Measurements from ENCODE around the gene DDB1.

The DDB1 gene

DNA sequence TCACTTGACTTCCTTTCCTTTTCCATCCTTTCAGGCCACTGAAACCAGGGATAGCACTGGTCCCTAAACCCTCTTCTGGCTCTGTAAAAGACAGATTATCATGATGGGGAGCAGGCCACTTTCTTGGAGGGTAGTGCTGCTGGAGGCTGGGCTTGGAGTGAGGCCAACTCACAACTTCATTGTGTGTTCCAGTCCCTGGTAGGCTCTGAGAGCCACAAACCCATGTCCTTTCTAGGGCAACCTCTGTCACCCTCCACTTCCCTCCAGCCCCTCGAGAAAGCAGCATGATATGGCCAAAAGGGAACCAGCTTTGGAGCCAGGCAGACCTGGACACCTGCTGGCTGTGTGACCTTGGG lies 2.4 kb upstream of the DDB1 start:
- H3K4me3 ChIP-seq (ENCODE audit: low read length): no peak overlapping the region
- no peak for DNase-seq (ENCODE audit: low read depth)
- TF ChIP-seq, protein P1, sequence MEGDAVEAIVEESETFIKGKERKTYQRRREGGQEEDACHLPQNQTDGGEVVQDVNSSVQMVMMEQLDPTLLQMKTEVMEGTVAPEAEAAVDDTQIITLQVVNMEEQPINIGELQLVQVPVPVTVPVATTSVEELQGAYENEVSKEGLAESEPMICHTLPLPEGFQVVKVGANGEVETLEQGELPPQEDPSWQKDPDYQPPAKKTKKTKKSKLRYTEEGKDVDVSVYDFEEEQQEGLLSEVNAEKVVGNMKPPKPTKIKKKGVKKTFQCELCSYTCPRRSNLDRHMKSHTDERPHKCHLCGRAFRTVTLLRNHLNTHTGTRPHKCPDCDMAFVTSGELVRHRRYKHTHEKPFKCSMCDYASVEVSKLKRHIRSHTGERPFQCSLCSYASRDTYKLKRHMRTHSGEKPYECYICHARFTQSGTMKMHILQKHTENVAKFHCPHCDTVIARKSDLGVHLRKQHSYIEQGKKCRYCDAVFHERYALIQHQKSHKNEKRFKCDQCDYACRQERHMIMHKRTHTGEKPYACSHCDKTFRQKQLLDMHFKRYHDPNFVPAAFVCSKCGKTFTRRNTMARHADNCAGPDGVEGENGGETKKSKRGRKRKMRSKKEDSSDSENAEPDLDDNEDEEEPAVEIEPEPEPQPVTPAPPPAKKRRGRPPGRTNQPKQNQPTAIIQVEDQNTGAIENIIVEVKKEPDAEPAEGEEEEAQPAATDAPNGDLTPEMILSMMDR (IDR thresholded peaks at IDR 0.05; ENCODE audit: insufficient read depth, low read depth, low read length, missing control alignments): no peak

DNA sequence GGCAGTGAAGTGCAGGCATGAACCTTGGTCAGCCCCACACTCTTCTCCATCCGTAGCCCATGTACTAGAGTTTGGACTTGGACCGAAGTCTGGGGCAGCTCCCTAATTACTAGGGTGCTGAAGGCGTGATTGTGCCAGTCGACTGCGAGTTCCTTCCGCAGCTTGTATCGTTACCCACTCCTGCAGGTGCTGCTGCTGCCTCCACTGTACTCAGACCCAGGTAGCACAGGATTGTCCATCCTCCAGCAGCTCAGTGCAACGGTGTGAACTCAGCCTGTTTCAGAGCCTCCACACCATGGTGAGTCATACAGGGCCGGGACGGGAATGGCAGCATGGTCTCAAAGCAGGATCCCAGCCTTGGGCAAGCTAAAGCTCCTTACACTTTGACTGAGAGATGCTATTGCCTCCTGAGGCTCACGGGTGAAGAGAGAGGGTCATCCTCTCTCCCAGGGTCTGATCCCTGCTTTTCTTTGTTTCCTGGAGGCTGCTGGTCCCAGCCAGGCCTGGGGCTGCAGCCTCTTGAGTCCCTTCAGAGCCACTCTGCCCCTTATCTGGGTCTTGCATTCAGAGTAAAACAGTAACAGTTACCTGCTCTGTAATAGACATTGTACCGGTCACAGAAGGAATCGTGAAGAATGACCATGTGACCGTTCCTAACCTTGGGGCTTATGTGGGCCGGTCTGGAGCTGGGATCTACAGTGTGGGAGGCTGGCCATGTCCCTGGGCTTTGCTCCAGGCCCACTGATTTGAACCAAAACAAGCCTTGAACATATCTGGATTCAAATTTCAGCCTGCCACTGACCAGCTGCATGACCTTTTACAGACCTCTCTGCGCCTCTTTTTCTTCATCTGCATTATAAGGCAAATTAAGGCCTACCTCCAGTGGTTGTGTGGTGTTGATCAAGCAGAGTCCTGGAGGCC lies 1.8 kb upstream of the DDB1 start:
- TF ChIP-seq, protein P1 (IDR thresholded peaks at IDR 0.05; ENCODE audit: insufficient read depth, low read depth, low read length, missing control alignments): no peak
- DNase-seq (ENCODE audit: low read depth): peak; percentile 82
- H3K4me3 ChIP-seq (ENCODE audit: low read length): no peak overlapping the region

DNA sequence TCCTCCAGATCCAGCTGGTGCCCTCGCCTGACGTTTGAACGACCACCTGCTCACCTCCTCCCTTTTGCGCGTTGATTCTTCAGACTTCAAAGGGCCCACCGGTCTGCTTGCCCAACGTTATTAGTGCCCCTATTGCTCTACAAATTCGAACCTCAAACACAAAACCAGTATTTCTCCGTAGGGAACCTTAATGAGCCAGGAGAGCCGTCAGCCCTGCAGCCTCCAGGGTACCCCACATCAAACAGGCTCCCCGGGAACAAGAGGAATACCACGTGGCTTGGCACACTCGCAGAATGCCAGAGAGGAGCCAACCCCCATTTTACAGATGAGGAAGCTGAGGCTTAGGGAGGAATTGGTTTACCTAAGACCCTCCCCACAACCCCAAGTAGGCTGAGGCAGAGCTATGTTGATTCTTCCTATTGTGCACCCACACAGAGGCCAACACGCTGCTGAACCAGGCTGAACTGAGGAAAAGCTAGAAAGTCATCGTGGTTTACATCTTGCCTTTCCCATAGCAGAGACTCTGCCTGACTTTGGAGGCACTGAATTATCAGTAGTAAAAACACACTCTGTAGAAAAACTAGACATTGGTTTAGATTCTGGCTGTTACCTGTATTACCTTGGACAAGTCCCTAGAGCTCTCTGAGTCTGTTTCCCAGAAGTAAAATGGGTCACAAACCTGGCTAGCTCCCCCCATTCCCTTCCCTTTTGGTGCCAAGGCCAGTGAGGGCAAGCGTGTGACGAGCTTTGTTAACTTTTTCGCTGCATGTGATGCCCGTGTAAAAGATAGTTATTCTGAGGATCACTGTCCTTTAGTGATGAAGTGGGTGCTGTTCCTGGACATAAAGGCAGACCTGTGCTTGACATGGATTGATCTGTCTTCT lies 887 bp upstream of the DDB1 start:
- H3K4me3 ChIP-seq (ENCODE audit: low read length): peak overlapping the region; percentile 94
- DNase-seq (ENCODE audit: low read depth): no peak
- TF ChIP-seq, protein P1 (IDR thresholded peaks at IDR 0.05; ENCODE audit: insufficient read depth, low read depth, low read length, missing control alignments): no peak

DNA sequence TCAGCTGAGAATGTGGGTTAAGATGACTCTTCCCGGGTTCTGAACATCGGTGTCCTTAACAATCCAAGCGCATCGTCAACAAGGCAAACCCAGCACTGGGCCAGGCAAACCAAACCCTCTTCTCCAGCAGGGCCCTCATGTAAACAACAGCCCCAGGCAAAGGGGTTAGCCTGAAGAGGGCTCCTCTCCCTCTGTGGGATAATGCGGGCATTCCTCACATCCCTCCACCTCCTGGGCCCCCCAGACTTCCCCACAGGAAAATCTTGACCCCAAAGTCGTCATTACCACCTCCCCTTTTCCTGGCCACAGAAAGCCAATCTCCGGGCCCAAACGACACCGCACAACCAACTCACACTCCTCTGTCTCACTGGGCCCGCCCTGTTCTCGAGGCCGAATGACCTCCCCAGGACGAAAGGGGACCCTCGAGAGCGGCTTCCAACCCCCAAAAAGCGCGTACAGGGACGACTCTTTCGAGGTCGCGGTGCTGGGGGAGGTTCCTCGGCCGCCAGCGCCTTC lies 566 bp downstream of the DDB1 start:
- TF ChIP-seq, protein P1 (IDR thresholded peaks at IDR 0.05; ENCODE audit: insufficient read depth, low read depth, low read length, missing control alignments): no peak
- DNase-seq (ENCODE audit: low read depth): peak; percentile 35
- peak overlapping the region; percentile 94 for H3K4me3 ChIP-seq (ENCODE audit: low read length)

DNA sequence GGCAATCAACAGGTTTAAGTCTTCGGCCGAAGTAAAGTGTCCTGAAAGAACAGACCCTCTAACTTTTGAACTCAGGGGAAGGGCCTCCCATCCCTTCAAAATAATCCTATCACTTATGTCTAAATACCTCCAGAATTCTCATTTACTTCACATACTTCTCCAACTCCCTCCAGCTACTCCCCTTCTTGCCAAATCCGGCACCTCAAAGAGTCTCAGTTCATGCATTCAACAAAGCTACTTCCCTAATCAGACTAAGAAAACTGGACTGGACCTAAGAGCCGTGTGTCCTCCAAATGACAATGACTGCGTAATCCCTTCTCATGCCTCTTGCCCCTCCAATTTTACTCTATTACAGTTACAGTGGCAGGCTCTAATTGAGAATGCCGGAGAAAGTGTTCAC lies 1.3 kb downstream of the DDB1 start:
- H3K4me3 ChIP-seq (ENCODE audit: low read length): peak overlapping the region; percentile 94
- TF ChIP-seq, protein P1 (IDR thresholded peaks at IDR 0.05; ENCODE audit: insufficient read depth, low read depth, low read length, missing control alignments): no peak
- no peak for DNase-seq (ENCODE audit: low read depth)

DNA sequence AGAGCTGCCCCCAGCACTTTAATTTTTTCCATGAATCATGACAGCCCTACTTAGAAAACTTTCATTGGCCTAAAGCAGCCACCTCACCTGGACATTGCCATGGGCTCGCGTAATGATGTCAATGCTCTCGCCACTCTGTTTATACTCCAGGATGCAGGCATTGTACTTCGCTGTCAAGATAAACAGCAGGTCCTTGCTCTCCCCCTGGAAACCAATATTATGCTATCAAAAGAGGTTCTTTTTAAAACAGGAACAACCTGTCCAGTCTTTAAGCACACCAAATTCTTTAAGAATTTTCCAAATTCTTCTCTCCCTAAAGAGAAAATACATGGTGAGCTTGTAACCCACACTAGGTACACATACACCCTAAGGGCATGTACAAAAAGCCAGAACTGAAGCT lies 3.0 kb downstream of the DDB1 start:
- TF ChIP-seq, protein P1 (IDR thresholded peaks at IDR 0.05; ENCODE audit: insufficient read depth, low read depth, low read length, missing control alignments): no peak
- no peak for DNase-seq (ENCODE audit: low read depth)

More for the DNA sequence above, 3.0 kb downstream of the DDB1 start:
- H3K4me3 ChIP-seq (ENCODE audit: low read length): no peak overlapping the region
